Keratinocyte (primary cell): Measurements from ENCODE around the gene ATL2.

ENCODE experiments used
- EZH2 ChIP-seq: IDR thresholded peaks from one replicate; pipeline ENCODE4 v1.6.1; 2012; ENCODE audit warnings: inconsistent platforms, mild to moderate bottlenecking, low read length, moderate library complexity
- TF ChIP-seq, protein P1 (sequence below), 3 experiments: IDR thresholded peaks in 1 of 3; conservative IDR thresholded peaks in 1 of 3; optimal IDR thresholded peaks in 1 of 3; 2 replicates in 2 of 3; 3 replicates in 1 of 3; pipeline versions ENCODE3 to v1.5.1; 2011; ENCODE audit warnings: low read length in 3 of 3, mild to moderate bottlenecking in 3 of 3, moderate library complexity in 2 of 3, control low read depth in 1 of 3, inconsistent platforms in 1 of 3; ENCODE audit not compliant: insufficient read depth in 2 of 3; ENCODE audit errors: extremely low read depth in 1 of 3

DNA sequence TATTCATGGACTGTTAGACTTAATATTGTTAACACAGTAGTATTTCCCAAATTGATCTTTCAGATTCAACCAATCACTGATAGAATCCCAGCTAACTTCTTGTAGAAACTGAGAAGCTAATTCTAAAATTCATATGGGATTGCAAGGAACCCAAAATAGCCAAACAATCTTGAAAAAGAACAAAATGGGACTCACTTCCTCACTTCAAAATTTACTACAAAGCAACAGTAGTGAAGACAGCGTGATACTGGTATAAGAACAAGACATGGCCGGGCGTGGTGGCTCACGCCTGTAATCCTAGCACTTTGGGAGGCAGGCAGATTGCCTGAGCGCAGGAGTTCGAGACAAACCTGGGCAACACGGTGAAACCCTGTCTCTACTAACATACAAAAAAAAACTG, 46.3 kb downstream of the ATL2 start:
- TF ChIP-seq, protein P1, sequence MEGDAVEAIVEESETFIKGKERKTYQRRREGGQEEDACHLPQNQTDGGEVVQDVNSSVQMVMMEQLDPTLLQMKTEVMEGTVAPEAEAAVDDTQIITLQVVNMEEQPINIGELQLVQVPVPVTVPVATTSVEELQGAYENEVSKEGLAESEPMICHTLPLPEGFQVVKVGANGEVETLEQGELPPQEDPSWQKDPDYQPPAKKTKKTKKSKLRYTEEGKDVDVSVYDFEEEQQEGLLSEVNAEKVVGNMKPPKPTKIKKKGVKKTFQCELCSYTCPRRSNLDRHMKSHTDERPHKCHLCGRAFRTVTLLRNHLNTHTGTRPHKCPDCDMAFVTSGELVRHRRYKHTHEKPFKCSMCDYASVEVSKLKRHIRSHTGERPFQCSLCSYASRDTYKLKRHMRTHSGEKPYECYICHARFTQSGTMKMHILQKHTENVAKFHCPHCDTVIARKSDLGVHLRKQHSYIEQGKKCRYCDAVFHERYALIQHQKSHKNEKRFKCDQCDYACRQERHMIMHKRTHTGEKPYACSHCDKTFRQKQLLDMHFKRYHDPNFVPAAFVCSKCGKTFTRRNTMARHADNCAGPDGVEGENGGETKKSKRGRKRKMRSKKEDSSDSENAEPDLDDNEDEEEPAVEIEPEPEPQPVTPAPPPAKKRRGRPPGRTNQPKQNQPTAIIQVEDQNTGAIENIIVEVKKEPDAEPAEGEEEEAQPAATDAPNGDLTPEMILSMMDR (optimal IDR thresholded peaks at IDR 0.05 in 1 of 3, IDR thresholded peaks at IDR 0.05 in 1 of 3, conservative IDR thresholded peaks at IDR 0.05 in 1 of 3; ENCODE audit: extremely low read depth in 1 of 3, insufficient read depth in 2 of 3, low read length in 3 of 3), result no peak
- TF ChIP-seq EZH2, result no peak
